Measurements from ENCODE around the gene SNX30.
"Not testable (repeated sequence)": the region's sequence is repeated elsewhere in the genome, so short reads cannot be mapped to it uniquely, and the experiment has no call there.

The SNX30 gene, protein sequence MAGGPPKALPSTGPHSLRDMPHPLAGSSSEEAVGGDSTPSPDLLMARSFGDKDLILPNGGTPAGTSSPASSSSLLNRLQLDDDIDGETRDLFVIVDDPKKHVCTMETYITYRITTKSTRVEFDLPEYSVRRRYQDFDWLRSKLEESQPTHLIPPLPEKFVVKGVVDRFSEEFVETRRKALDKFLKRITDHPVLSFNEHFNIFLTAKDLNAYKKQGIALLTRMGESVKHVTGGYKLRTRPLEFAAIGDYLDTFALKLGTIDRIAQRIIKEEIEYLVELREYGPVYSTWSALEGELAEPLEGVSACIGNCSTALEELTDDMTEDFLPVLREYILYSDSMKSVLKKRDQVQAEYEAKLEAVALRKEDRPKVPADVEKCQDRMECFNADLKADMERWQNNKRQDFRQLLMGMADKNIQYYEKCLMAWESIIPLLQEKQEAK

GRCh38 chr9:112750016-112750763 lies at the start of gene SNX30:
Gene SNX30 (plus strand): TSS chr9:112750760. CDS start chr9:112751002, 242 bp downstream.
- peak in 57 of 58 donors; percentile 25 to 91 (median 84) for DNase-seq

GRCh38 chr9:112703304-112703703 lies 47.3 kb upstream of the SNX30 start:
- DNase-seq = no peak

GRCh38 chr9:112705768-112706427 lies 44.7 kb upstream of the SNX30 start:
- DNase-seq = peak in 23 of 58 donors; percentile 1 to 70 (median 24)

- peak in 19 of 58 donors; percentile 3 to 50 (median 11) for DNase-seq
These were observed 39.4 kb upstream of the SNX30 start for GRCh38 chr9:112711050-112711689.

GRCh38 chr9:112712678-112713077 lies 37.9 kb upstream of the SNX30 start:
- DNase-seq = no peak

DNA sequence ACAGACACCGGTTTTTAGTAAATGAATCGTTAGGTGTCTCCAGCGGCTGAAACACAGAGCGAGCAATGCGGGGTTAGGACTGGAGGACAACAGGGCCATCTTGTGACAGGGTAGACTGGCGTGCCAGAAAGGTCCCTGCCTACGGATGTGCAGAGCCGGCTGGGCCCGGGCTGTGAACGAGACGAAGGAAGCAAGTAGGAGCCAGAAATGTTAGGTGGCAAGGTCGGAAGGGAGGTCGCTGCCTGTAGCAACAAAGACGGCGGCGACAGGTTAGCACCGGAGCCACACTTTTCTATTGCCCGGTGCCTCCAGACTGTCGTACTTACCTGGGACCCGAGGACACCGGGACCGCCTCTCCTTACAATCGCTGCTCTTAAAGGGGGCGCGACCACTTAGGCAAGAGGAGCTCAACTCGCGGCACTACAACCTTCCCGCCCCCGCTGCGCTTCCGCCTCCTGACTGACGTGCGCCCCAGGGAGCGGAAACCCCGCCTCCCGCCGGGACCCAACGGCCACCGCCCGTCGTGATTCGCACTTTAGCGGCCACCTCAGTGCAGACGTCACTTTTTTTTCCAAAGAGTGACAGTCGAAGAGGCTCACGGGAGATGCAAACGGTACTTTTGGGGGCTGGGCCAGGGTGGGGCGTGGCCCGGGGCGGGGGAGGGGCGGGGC lies 32.8 kb upstream of the SNX30 start, which contains the start of gene INIP:
Gene INIP, minus strand, starts transcription at position 457 of the 671 bp plus-strand sequence. CDS start 1,632 bp downstream, outside the sequence.
- peak; percentile 55 to 98 (median 95) for DNase-seq

- DNase-seq = no peak
These were observed 31.3 kb upstream of the SNX30 start for GRCh38 chr9:112719241-112719691.

GRCh38 chr9:112719696-112720095 lies 30.9 kb upstream of the SNX30 start:
- no peak for DNase-seq

GRCh38 chr9:112720113-112720780 lies 30.3 kb upstream of the SNX30 start:
- no peak for DNase-seq

DNA sequence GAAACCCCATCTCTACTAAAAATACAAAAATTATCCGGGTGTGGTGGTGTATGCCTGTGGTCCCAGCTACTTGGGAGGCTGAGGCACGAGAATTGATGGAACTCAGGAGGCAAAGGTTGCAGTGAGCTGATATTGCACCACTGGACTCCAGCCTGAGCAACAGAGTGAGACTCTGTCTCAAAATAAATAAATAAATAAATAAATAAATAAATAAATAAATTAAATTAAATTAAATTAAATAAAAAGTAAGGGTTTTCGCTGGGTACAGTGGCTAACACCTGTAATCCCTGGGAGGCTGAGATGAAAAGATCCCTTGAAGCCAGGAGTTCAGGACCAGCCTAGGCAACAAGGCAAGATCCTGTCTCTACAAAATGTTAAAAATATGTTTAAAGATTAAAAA lies 27.8 kb upstream of the SNX30 start:
- DNase-seq = not testable (repeated sequence)

- no peak for DNase-seq
These were observed 24.6 kb upstream of the SNX30 start for GRCh38 chr9:112725961-112726360.

- no peak for DNase-seq
These were observed 24.1 kb upstream of the SNX30 start for GRCh38 chr9:112726428-112726827.

DNA sequence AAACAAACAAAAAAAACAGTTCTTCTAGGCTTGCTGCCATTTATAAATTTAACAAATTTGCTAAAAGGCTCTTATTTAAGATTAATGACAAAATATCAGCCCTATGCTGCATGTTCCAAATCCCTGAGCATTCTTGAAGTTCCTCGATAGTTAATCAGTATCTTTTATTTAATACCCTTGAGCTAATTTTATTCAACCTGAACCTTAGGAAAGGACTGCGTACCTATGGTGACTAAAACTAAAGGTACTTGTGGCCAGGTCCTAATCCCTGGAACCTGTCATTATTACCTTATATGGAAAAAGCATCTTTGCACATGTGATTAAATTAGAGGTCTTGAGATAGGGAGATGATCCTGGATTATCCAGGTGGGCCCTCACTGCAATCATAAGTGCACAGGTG lies 22.2 kb upstream of the SNX30 start:
- no peak for DNase-seq

- DNase-seq = no peak
These were observed 18.6 kb upstream of the SNX30 start for GRCh38 chr9:112731971-112732370.

GRCh38 chr9:112734892-112735291 lies 15.7 kb upstream of the SNX30 start:
- no peak for DNase-seq

DNA sequence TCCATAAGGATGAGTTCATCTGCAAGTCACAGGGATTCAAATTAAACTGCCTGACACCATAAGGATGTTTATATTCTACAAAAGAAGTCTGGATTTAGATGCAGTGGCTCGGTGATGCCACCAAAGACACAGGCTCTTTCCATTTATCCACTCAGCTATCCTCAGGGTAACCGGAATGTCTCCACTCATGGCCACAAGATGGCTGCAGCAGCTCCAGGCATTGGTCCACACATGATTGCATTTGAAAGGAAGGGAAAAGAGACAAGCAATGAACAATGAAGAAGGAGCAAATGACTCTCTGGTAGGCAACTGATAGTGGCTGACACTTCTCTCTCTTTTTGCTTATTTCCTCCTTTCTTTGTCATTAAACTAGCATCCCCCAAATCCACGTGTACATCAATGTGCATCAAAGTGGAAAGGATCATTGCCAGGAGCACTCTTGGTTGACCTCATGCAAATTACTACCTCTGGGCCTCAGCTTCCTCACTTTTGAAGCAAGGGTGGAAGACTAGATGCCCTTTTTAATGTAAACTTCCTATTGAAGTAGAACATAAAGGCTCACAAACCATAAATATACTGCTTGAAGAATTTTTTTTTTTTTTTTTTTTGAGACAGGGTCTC lies 7.2 kb upstream of the SNX30 start:
- DNase-seq = no peak

- DNase-seq = no peak
These were observed 6.4 kb upstream of the SNX30 start for GRCh38 chr9:112744177-112744576.

GRCh38 chr9:112747094-112747493 lies 3.5 kb upstream of the SNX30 start:
- DNase-seq = peak in 53 of 58 donors; percentile 8 to 95 (median 66)

DNA sequence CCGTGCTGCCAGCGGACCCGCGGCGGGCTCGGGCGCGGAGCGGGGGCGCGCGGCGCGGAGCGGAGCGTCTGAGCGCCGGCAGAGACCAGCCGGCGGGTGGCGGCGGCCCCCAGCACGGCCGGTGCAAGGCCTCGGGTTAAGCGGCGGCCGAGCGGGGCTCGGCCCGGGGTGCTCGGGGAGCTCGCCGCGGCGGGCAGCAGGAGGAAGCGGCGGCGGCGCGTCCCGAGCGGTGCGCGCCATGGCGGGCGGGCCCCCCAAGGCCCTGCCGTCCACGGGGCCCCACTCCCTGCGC lies 150 bp downstream of the SNX30 start:
- DNase-seq = peak in 1 of 58 donors; percentile 73
